KOPT-K1 (cell line): Measurements from ENCODE around the gene CTAGE15.
"Not testable (repeated sequence)": the region's sequence is repeated elsewhere in the genome, so short reads cannot be mapped to it uniquely, and the experiment has no call there.

Source experiments
- H3K27ac ChIP-seq: fragments of 200-600 bp; sonication (generic); 2 replicates; pipeline ENCODE4 v1.5.1; 2016; ENCODE audit warnings: antibody characterized with exemption, mild to moderate bottlenecking, low read depth, low read length; ENCODE audit not compliant: poor library complexity, severe bottlenecking
- H3K36me3 ChIP-seq: fragments of 200-600 bp; sonication (generic); 2 replicates; pipeline ENCODE4 v1.5.1; 2017; ENCODE audit warnings: antibody characterized with exemption, mild to moderate bottlenecking, low read length, moderate library complexity; ENCODE audit not compliant: insufficient read depth
- H3K9me3 ChIP-seq: fragments of 200-600 bp; sonication (generic); 2 replicates; pipeline ENCODE4 v1.5.1; 2017; ENCODE audit warnings: antibody characterized with exemption, low read length, mild to moderate bottlenecking; ENCODE audit not compliant: insufficient read depth, poor library complexity, severe bottlenecking

Gene CTAGE15

DNA sequence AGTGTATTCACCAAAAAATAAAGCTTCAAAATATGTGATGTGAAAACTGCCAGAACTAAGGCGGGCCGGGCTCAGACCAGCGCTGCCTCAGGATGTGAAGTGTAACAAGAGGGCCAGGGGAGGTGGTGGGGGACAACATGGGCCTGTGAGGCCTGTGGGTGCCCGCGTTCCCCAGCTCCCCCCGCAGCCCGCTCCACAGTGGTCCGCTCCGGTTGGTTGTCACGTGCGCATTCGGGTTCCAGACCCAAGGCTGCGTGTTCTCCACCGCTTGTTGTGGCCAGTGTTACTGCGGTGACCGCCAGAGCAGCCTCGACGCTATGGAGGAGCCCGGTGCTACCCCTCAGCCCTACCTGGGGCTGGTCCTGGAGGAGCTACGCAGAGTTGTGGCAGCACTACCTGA, at the start of gene CTAGE15:
Gene CTAGE15 (plus strand): TSS at position 301 of the 400 bp plus-strand sequence. CDS start 17 bp downstream, at position 318.
- not testable (repeated sequence) for H3K9me3 ChIP-seq, H3K36me3 ChIP-seq, H3K27ac ChIP-seq

DNA sequence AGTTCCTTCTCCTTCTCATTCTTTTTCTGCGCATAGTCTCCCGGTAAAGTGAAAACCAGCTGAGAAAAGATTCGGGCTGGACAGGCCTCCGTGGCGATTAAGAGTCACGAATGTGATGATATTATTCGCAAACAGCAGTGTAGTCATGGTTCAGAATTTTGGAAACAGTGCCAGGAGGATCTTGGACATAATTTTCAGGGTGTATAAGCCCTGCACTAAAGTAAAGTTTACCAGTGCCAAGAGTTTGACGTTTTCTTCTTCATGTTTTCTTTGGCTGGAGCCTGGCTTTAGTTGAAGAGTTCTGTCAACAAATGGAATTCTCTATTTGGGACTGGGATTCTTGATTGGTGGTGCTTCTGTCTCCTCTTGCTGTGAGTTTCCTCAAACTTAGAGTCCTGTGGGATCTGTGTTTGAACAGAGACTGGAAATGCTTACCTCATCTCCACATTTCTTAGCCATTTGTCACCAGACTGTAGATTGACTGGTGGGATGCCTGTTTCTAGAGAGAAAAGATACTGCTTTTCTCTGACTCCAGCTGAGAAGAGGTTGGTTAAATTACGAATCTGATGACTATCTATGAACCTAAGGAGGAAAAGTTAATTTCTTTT, 49.2 kb upstream of the CTAGE15 start:
- not testable (repeated sequence) for H3K36me3 ChIP-seq, H3K27ac ChIP-seq, H3K9me3 ChIP-seq

GRCh38 chr7:143531169-143531926, 40.3 kb upstream of the CTAGE15 start:
- not testable (repeated sequence) for H3K36me3 ChIP-seq, H3K27ac ChIP-seq, H3K9me3 ChIP-seq

DNA sequence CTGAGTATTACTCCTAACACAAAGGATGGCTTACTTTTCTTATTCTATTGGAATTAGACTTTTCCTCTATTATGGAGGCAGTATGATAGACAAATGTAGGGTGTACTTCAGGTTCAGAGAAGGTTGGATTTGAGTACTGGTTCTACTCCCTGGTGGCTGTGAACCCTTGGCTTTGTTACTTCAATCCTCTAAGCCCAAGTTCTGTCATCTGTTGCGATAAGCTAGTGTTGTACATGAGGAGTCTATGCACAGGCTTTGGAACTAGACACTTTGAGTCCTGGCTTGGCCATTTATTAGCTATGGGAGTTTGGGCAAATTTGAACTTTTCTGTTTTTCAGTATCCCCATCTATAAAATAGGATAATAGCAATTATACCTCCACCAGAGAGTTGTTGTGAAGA, 39.7 kb upstream of the CTAGE15 start:
- H3K27ac ChIP-seq, H3K36me3 ChIP-seq, H3K9me3 ChIP-seq: not testable (repeated sequence)

GRCh38 chr7:143533213-143533839, 38.3 kb upstream of the CTAGE15 start:
- H3K9me3 ChIP-seq, H3K36me3 ChIP-seq, H3K27ac ChIP-seq: not testable (repeated sequence)

DNA sequence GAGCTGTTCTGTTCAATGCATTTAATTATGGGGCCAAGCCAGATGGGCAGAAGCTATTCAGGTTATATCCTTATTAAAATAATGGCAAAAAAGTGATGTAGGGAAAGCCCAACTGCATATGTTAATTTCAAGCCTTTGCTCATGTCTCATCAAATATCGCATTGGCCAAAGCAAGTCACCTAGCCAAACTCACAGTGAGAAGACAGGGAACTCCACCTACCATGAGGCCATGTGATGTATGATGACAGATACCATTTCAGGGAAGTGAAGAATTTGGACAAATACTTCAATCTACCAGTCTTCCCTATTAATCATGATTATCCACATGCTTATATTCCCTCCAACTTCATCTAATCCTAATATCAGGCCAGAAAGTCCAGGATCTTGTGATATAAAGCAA, 35.2 kb upstream of the CTAGE15 start:
- H3K36me3 ChIP-seq, H3K9me3 ChIP-seq, H3K27ac ChIP-seq: not testable (repeated sequence)

GRCh38 chr7:143543288-143544038, 28.1 kb upstream of the CTAGE15 start:
- H3K27ac ChIP-seq = not testable (repeated sequence)

GRCh38 chr7:143555968-143556367, 15.6 kb upstream of the CTAGE15 start:
- H3K36me3 ChIP-seq, H3K27ac ChIP-seq, H3K9me3 ChIP-seq: not testable (repeated sequence)

More at GRCh38 chr7:143543288-143544038, 28.1 kb upstream of the CTAGE15 start:
- H3K36me3 ChIP-seq, H3K9me3 ChIP-seq: not testable (repeated sequence)

GRCh38 chr7:143563306-143563705, 8.3 kb upstream of the CTAGE15 start:
- H3K36me3 ChIP-seq, H3K9me3 ChIP-seq, H3K27ac ChIP-seq: not testable (repeated sequence)

GRCh38 chr7:143566001-143566400, 5.6 kb upstream of the CTAGE15 start:
- not testable (repeated sequence) for H3K9me3 ChIP-seq, H3K36me3 ChIP-seq, H3K27ac ChIP-seq

GRCh38 chr7:143588183-143588582, 16.6 kb downstream of the CTAGE15 start:
- H3K36me3 ChIP-seq, H3K27ac ChIP-seq, H3K9me3 ChIP-seq: not testable (repeated sequence)

DNA sequence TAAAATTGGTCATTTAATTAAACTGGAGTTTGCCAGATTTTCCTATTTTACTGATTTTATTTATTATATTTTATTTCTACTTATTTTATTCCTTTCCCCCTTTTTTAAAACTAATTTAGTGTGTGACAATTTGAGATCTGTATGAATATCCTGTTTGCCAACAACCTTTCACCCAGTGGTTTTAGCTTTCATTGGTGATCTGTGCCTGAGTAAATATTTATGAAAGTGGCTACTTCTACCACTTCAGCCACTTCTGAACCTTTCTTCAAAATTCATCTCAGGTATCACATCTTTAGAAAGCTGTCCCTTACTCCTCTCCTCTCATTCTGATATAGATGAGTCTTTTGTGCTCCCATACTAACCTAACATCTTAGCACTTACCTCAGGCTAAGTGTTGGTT, 18.3 kb downstream of the CTAGE15 start:
- H3K36me3 ChIP-seq, H3K9me3 ChIP-seq: not testable (repeated sequence)

DNA sequence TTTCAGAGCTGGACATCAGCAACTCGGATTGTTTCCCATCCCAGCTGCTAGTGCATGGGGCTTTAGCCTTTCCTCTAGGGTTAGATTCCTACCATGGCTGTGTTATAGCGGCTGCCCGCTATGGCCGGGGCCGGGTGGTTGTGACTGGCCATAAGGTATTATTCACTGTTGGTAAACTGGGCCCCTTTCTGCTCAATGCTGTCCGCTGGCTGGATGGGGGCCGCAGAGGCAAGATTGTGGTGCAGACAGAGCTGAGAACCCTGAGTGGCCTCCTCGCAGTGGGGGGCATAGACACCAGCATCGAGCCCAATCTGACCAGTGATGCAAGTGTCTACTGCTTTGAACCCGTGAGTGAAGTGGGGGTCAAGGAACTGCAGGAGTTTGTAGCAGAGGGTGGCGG, 26.5 kb downstream of the CTAGE15 start:
- not testable (repeated sequence) for H3K27ac ChIP-seq, H3K36me3 ChIP-seq, H3K9me3 ChIP-seq

More for the DNA sequence above, 18.3 kb downstream of the CTAGE15 start:
- not testable (repeated sequence) for H3K27ac ChIP-seq

GRCh38 chr7:143603549-143603948, 31.9 kb downstream of the CTAGE15 start:
- H3K9me3 ChIP-seq, H3K36me3 ChIP-seq, H3K27ac ChIP-seq: not testable (repeated sequence)

DNA sequence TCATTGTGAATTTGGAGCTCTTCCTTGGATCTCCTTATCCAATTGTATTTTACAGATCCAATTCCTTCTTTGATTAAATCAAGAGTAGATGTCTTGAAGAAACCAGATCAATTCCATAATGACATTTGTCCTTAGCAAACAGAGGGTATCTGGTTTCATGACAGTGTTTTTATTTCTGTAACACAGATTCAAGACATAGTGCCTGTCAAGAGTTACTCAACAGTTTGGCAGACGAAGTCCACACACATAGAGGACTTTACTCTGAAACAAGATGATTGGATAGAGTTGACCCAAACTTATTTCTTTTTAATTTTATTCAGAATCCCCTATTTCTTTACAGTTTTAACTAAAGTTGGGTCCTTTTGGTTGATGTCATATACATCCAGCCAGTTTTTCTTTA, 34.5 kb downstream of the CTAGE15 start:
- H3K9me3 ChIP-seq, H3K36me3 ChIP-seq, H3K27ac ChIP-seq: not testable (repeated sequence)
